ENCODE data around the gene ITGA4. TPM values are rescaled to one million over a fixed set of nuclear protein-coding genes. Genes with fewer than 3 reads are reported as not detected.

ITGA4 gene
- total RNA-seq, 1 experiment from 2014 or later: 2.7 TPM

- no peak for TF ChIP-seq ETV6 (CRISPR knock-in tag; IDR thresholded peaks at IDR 0.05)
- TF ChIP-seq ZNF232 (CRISPR knock-in tag; IDR thresholded peaks at IDR 0.05): no peak
- TF ChIP-seq CBFB (CRISPR knock-in tag; IDR thresholded peaks at IDR 0.05; ENCODE audit: low read depth): no peak
- TF ChIP-seq SMAD4 (CRISPR knock-in tag; IDR thresholded peaks at IDR 0.05): no peak
- no peak for TF ChIP-seq GABPB1 (CRISPR knock-in tag; IDR thresholded peaks at IDR 0.05)
Observed at GRCh38 chr2:181461056-181461997, 4.1 kb downstream of the ITGA4 start (continued).

- ATAC-seq: no peak
- Mint-ChIP-seq H3K9me3 (no peaks in the 10 kb centered on the region), H3K4me1 (peaks cover 11% of the 10 kb centered on the region), H3K4me3 (no peak overlapping the region), H3K36me3 (no peaks in the 10 kb centered on the region), H3K27me3 (ENCODE audit: low read depth) (peaks cover 50% of the 10 kb centered on the region), H3K27ac (no peak overlapping the region)
- ChIA-PET POLR2A (no interaction called here), CTCF (no interaction called here)
- TF ChIP-seq ELF4 (CRISPR knock-in tag; IDR thresholded peaks at IDR 0.05; ENCODE audit: low read depth) (no peak), GTF2I (CRISPR knock-in tag; conservative IDR thresholded peaks at IDR 0.05) (no peak), CREM (CRISPR knock-in tag; IDR thresholded peaks at IDR 0.05) (no peak), NR2C2 (CRISPR knock-in tag; IDR thresholded peaks at IDR 0.05) (no peak), ZNF281 (CRISPR knock-in tag; IDR thresholded peaks at IDR 0.05) (no peak), ZNF396 (CRISPR knock-in tag; IDR thresholded peaks at IDR 0.05; ENCODE audit: borderline replicate concordance) (no peak), GRHL2 (CRISPR knock-in tag; IDR thresholded peaks at IDR 0.05; ENCODE audit: insufficient replicate concordance, severe bottlenecking) (no peak), MLX (CRISPR knock-in tag; IDR thresholded peaks at IDR 0.05) (no peak), E2F5 (CRISPR knock-in tag; IDR thresholded peaks at IDR 0.05) (no peak), ZNF416 (CRISPR knock-in tag; IDR thresholded peaks at IDR 0.05) (no peak), ZNF138 (CRISPR knock-in tag; conservative IDR thresholded peaks at IDR 0.05) (no peak)
- no peak for DNase-seq (ENCODE audit: low spot score)
Observed at GRCh38 chr2:181462033-181462432, 4.8 kb downstream of the ITGA4 start.

- H3K4me1 Mint-ChIP-seq: peaks cover 13% of the 10 kb centered on the region
- ChIA-PET POLR2A (no interaction called here), CTCF (no interaction called here)
- H3K9me3 Mint-ChIP-seq: no peaks in the 10 kb centered on the region
- peaks cover 37% of the 10 kb centered on the region for H3K27me3 Mint-ChIP-seq (ENCODE audit: low read depth)
- no peak overlapping the region for H3K27ac Mint-ChIP-seq
- no peaks in the 10 kb centered on the region for H3K36me3 Mint-ChIP-seq
- no peak overlapping the region for H3K4me3 Mint-ChIP-seq
- no peak for DNase-seq (ENCODE audit: low spot score)
- no peak for ATAC-seq
- TF ChIP-seq PREB (CRISPR knock-in tag; IDR thresholded peaks at IDR 0.05; ENCODE audit: borderline replicate concordance): no peak
- TF ChIP-seq NFATC4 (CRISPR knock-in tag; IDR thresholded peaks at IDR 0.05): no peak
- no peak for TF ChIP-seq AFF4 (CRISPR knock-in tag; IDR thresholded peaks at IDR 0.05; ENCODE audit: borderline replicate concordance)
- TF ChIP-seq IRF1 (CRISPR knock-in tag; IDR thresholded peaks at IDR 0.05): no peak
- TF ChIP-seq CTCF (IDR thresholded peaks at IDR 0.05): no peak
- TF ChIP-seq ZNF219 (CRISPR knock-in tag; IDR thresholded peaks at IDR 0.05; ENCODE audit: borderline replicate concordance): no peak
Observed at GRCh38 chr2:181463588-181463987, 6.4 kb downstream of the ITGA4 start.
